Measurements from ENCODE around the gene RNF112. TPM values are rescaled to one million over a fixed set of nuclear protein-coding genes. Genes with fewer than 3 reads are reported as not detected.

Gene RNF112
- total and polyA plus RNA-seq, 2 of the 8 experiments (the other 6 are each of a cell fraction or from before 2014, with no cell fraction given), result 1.1 to 2.2 TPM

GRCh38 chr17:19421926-19422325, 10.9 kb downstream of the RNF112 start:
- Histone ChIP-seq H3K4me1 (replicated peaks in 1 of 4; ENCODE audit: control insufficient read depth in 3 of 4, insufficient read depth in 4 of 4, low read length in 3 of 4) (peaks cover 0 to 7% (median 1%) of the 10 kb centered on the region in 4 experiments; a peak in 3 of 7 replicates), H3K18ac (ENCODE audit: extremely low read depth, low read length) (no peak overlapping the region), H3K9me3 (ENCODE audit: insufficient read depth in 2 of 2, low read depth in 1 of 2, low read length in 1 of 2) (no peaks in the 10 kb centered on the region), H3K27ac (ENCODE audit: low read depth, low read length) (no peak overlapping the region), H3K79me1 (ENCODE audit: low read depth, low read length) (no peaks in the 10 kb centered on the region), H2BK12ac (ENCODE audit: low read depth, low read length) (no peak overlapping the region), H2BK20ac (ENCODE audit: low read length) (no peak overlapping the region), H3K14ac (ENCODE audit: insufficient read length) (no peak overlapping the region), H3K23ac (ENCODE audit: insufficient read length) (no peak overlapping the region), H3K4ac (replicated peaks; ENCODE audit: insufficient read length, low read depth, low read length) (no peak overlapping the region), H4K20me1 (replicated peaks in 1 of 2; ENCODE audit: control insufficient read depth in 1 of 2, insufficient read depth in 2 of 2, low read length in 2 of 2) (no peaks in the 10 kb centered on the region), H3K4me3 (ENCODE audit: extremely low read depth in 1 of 4, insufficient read depth in 2 of 4, low read depth in 3 of 4, low read length in 4 of 4) (no peak overlapping the region), H2BK15ac (ENCODE audit: low read length) (no peak overlapping the region), H3K23me2 (ENCODE audit: low read depth, low read length) (no peaks in the 10 kb centered on the region), H4K8ac (ENCODE audit: extremely low read depth, insufficient read depth, low read length) (no peak overlapping the region), H3K27me3 (replicated peaks in 1 of 4; ENCODE audit: control insufficient read depth in 3 of 4, extremely low read depth in 1 of 4, insufficient read depth in 3 of 4, low read length in 3 of 4) (peaks cover 0 to 4% (median under 1%) of the 10 kb centered on the region in 4 experiments; a peak in 2 of 7 replicates), H3K79me2 (ENCODE audit: control insufficient read depth in 1 of 2, insufficient read depth in 2 of 2, low read length in 2 of 2) (no peaks in the 10 kb centered on the region), H2AFZ (ENCODE audit: low read length) (no peak overlapping the region), H4K5ac (ENCODE audit: insufficient read length, low read depth, low read length) (no peak overlapping the region), H4K91ac (replicated peaks; ENCODE audit: insufficient read length, low read length) (no peak overlapping the region), H2AK5ac (ENCODE audit: low read depth, low read length) (no peak overlapping the region), H3K56ac (replicated peaks; ENCODE audit: insufficient read length, low read depth, low read length) (no peak overlapping the region), H3K4me2 (ENCODE audit: insufficient read depth in 1 of 2, low read depth in 2 of 2, low read length in 2 of 2) (no peak overlapping the region), H3K9ac (replicated peaks in 1 of 4; ENCODE audit: extremely low read depth in 1 of 4, low read depth in 3 of 4, low read length in 3 of 4) (no peak overlapping the region), H2BK120ac (replicated peaks; ENCODE audit: low read depth, low read length) (no peak overlapping the region), H3K36me3 (ENCODE audit: control insufficient read depth in 2 of 4, insufficient read depth in 4 of 4, low read length in 3 of 4) (no peaks in the 10 kb centered on the region), H2BK5ac (ENCODE audit: low read depth, low read length) (no peak overlapping the region)
- WGBS, 2 experiments (ENCODE audit: extremely low coverage in 1 of 2, insufficient coverage in 1 of 2, insufficient read length in 1 of 2, insufficient replicate concordance in 2 of 2, low coverage in 1 of 2, low lambda C conversion rate in 2 of 2, missing lambda C conversion rate in 1 of 2), result 88% methylated on average over 6 of the region's 6 CpGs; no CpG with 5 or more reads in 1 of the 2 experiments
- DNase-seq (ENCODE audit: low read depth in 1 of 2, low spot score in 2 of 2) (no peak), FAIRE-seq (no peak)
- ChIA-PET POLR2A (ENCODE audit: partially characterized antibody) (no interaction called here), CTCF (ENCODE audit: partially characterized antibody) (interaction anchor here (1.6 kb wide), 1 partner anchor 9 kb away, joined by 3 read pairs; no protein-coding TSS in a partner anchor)
- TF ChIP-seq SP2 (IDR thresholded peaks at IDR 0.05; ENCODE audit: low read length), result no peak
- TF ChIP-seq POLR2AphosphoS5 (IDR thresholded peaks at IDR 0.05; ENCODE audit: low read depth, low read length), result no peak
- TF ChIP-seq ATF2 (IDR thresholded peaks at IDR 0.05; ENCODE audit: low read length), result no peak
- no peak for TF ChIP-seq BRCA1 (IDR thresholded peaks at IDR 0.05; ENCODE audit: low read depth, low read length)
- TF ChIP-seq SP4 (IDR thresholded peaks at IDR 0.05; ENCODE audit: low read length), result no peak
- no peak for TF ChIP-seq JUND (IDR thresholded peaks at IDR 0.05; ENCODE audit: low read length)
- TF ChIP-seq GTF2F1 (IDR thresholded peaks at IDR 0.05; ENCODE audit: borderline replicate concordance, low read depth, low read length), result no peak
- no peak for TF ChIP-seq CTBP2 (IDR thresholded peaks at IDR 0.05; ENCODE audit: borderline replicate concordance, insufficient read depth, insufficient read length, low read length)
- no peak for TF ChIP-seq EGR1 (IDR thresholded peaks at IDR 0.05; ENCODE audit: borderline replicate concordance, low read depth, low read length)
- no peak for TF ChIP-seq PHF8 (conservative IDR thresholded peaks at IDR 0.05; ENCODE audit: low read depth, low read length)
- TF ChIP-seq RBBP5 (IDR thresholded peaks at IDR 0.05; ENCODE audit: borderline replicate concordance, low read depth, low read length), result no peak

Measured in H1 (cell line).